SK-N-MC (cell line): Measurements from ENCODE around the gene ADAM29.

ENCODE experiments used
- EZH2 ChIP-seq: fragments of 200-600 bp; sonication (generic); IDR thresholded peaks from one replicate; pipeline ENCODE4 v1.6.1; 2017; ENCODE audit warnings: antibody characterized with exemption
- FOXP2 ChIP-seq: optimal IDR thresholded peaks from 2 replicates; pipeline ENCODE3; 2011; ENCODE audit warnings: mild to moderate bottlenecking, moderate library complexity; ENCODE audit not compliant: insufficient read depth; ENCODE audit errors: extremely low read length, control extremely low read depth
- POLR2AphosphoS5 ChIP-seq: IDR thresholded peaks from 2 replicates; pipeline ENCODE4 v1.6.1; 2012; ENCODE audit warnings: mild to moderate bottlenecking, low read depth, low read length, borderline replicate concordance

GRCh38 chr4:174869339-174869738 is 48.8 kb upstream of the ADAM29 start:
- TF ChIP-seq EZH2 (no peak), POLR2AphosphoS5 (no peak), FOXP2 (no peak)
